CD4-positive, alpha-beta T cell (primary cell): ENCODE results near the gene RAB22A. TPM values are rescaled to one million over a fixed set of nuclear protein-coding genes. Genes with fewer than 3 reads are reported as not detected.

Experiments
- ATAC-seq: fragments of 200-7000 bp; cut with Tn5 transposase; one replicate; pipeline ENCODE4 v1.10.0; 2022; ENCODE audit warnings: mild to moderate bottlenecking; ENCODE audit not compliant: poor library complexity
- CTCF ChIA-PET: fragments of 350-600 bp; sonication (Branson Sonifier 250); formaldehyde crosslinking; loops from one replicate; lab custom pipeline; 2021; ENCODE audit warnings: antibody characterized with exemption, inconsistent platforms; lab: Charles Lee
- POLR2A ChIA-PET: fragments of 350-600 bp; sonication (Branson Sonifier 250); formaldehyde crosslinking; loops from one replicate; lab custom pipeline; 2021; ENCODE audit warnings: antibody characterized with exemption, inconsistent platforms; lab: Charles Lee
- DNase-seq, 14 experiments: peaks; one replicate each; pipeline ENCODE4 v3.0.0-alpha.2; 2013 to 2020; ENCODE audit warnings: mixed read lengths in 2 of 14
- H3K27ac ChIP-seq, 2 donors: one replicate each; pipeline versions ENCODE4 v1.5.1 to v1.7.0; 2013; ENCODE audit warnings: low read length in 2 of 2, low read depth in 1 of 2, mild to moderate bottlenecking in 1 of 2
- H3K27me3 ChIP-seq, 2 experiments: 1 replicate in 1 of 2; 2 replicates in 1 of 2; pipeline versions ENCODE4 v1.6.1 to v1.7.0; 2013; ENCODE audit warnings: low read length in 2 of 2, control low read depth in 1 of 2, mild to moderate bottlenecking in 1 of 2, moderate library complexity in 1 of 2; ENCODE audit not compliant: insufficient read depth in 2 of 2, control insufficient read depth in 1 of 2
- H3K36me3 ChIP-seq: one replicate; pipeline ENCODE4 v1.6.1; 2013; ENCODE audit warnings: low read length, control low read depth; ENCODE audit not compliant: insufficient read depth
- H3K4me1 ChIP-seq: one replicate; pipeline ENCODE4 v1.6.1; 2013; ENCODE audit warnings: low read length, control low read depth; ENCODE audit not compliant: insufficient read depth
- H3K4me3 ChIP-seq: one replicate; pipeline ENCODE4 v1.5.1; 2013; ENCODE audit warnings: mild to moderate bottlenecking, low read length, moderate library complexity
- H3K9me3 ChIP-seq, 2 experiments: 1 replicate in 1 of 2; 2 replicates in 1 of 2; pipeline versions ENCODE4 v1.6.1 to v1.7.0; 2013; ENCODE audit warnings: low read length in 2 of 2, mild to moderate bottlenecking in 2 of 2, control low read depth in 1 of 2, moderate library complexity in 1 of 2; ENCODE audit not compliant: control insufficient read depth in 1 of 2, insufficient read depth in 1 of 2
- H3K27ac Mint-ChIP-seq: one replicate; pipeline ENCODE4 v1.8.0; 2020; ENCODE audit warnings: mixed read lengths
- H3K27me3 Mint-ChIP-seq: one replicate; pipeline ENCODE4 v1.8.0; 2021; ENCODE audit warnings: mixed read lengths
- H3K36me3 Mint-ChIP-seq: one replicate; pipeline ENCODE4 v1.8.0; 2021; ENCODE audit warnings: low read depth, mixed read lengths
- H3K4me1 Mint-ChIP-seq: one replicate; pipeline ENCODE4 v1.8.0; 2021; ENCODE audit warnings: low read depth, mixed read lengths
- H3K4me3 Mint-ChIP-seq: one replicate; pipeline ENCODE4 v1.8.0; 2020; ENCODE audit warnings: mild to moderate bottlenecking, mixed read lengths
- H3K9me3 Mint-ChIP-seq: one replicate; pipeline ENCODE4 v1.8.0; 2020; ENCODE audit warnings: mixed read lengths
- CTCF ChIP-seq: fragments of 200-600 bp; IDR thresholded peaks from one replicate; pipeline ENCODE4 v1.8.0; 2022; ENCODE audit warnings: antibody characterized with exemption, mild to moderate bottlenecking
- intact Hi-C, 2 experiments: fragments of 100-400 bp; cut with DNase I in 1 of 2; cut with micrococcal nuclease in 1 of 2; formaldehyde crosslinking; loops; one replicate each; pipeline versions ENCODE4 v1.15.1 to v1.9.0; 2023 to 2025; cut with DNase I, micrococcal nuclease
- total RNA-seq, 174 experiments: library from RNA in 2 of 174; stranded (reverse) in 2 of 174; gene quantifications; one replicate each; pipeline ENCODE4 v1.2.3 and lab custom pipeline; 2021 to 2026

The RAB22A gene
- total RNA-seq, 2 experiments from 2014 or later = 16.5 to 17.2 TPM

DNA sequence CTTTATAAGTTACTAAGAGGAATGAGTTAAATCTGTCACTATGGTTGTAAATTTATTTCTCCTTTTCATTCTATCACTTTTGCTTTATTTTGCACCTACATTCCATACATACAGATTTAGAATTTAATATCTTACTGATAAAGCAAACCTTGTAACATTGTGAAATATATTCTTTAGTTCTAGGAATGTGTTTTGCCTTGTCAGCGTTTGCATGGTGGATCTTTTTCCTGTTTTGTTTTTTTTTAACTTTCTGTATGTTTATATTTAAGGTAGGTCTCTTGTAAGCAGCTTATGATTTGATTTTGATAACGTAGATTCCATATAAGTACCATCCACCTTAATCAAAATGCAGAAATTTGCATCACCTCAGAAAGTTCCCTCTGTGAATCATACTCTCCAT, 16.4 kb downstream of the RAB22A start:
- H3K27ac Mint-ChIP-seq = no peak overlapping the region

DNA sequence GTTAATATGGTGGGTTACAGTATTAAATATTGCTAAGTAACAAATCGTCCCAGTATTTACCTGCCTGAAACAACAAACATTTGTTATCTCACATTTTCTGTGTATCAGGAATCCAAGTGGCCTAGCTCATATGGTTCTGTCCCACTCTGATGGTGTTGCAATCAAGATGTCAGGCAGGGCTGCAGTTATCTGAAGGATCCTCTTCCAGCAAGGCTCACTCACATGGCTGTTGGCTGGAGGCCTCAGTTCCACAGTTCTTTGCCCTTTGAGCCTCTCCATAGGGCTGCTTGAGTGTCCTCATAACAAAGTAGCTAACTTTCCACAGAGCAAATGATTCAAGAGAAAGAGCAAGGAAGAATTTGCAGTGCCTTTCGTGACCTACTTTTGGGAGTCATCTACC, 17.7 kb downstream of the RAB22A start:
- ATAC-seq (no peak), DNase-seq (no peak)
- intact Hi-C loops = no loop called here
- TF ChIP-seq CTCF = no peak
- no peaks in the 10 kb centered on the region for H3K9me3 ChIP-seq
- H3K27me3 ChIP-seq = no peaks in the 10 kb centered on the region
- Mint-ChIP-seq H3K4me1 (peaks cover 72% of the 10 kb centered on the region), H3K27me3 (no peaks in the 10 kb centered on the region), H3K4me3 (no peak overlapping the region), H3K9me3 (no peaks in the 10 kb centered on the region), H3K27ac (no peak overlapping the region), H3K36me3 (peaks cover 23% of the 10 kb centered on the region)
- H3K4me1 ChIP-seq = peaks cover 6% of the 10 kb centered on the region
- no peak overlapping the region for H3K4me3 ChIP-seq
- no peak overlapping the region for H3K27ac ChIP-seq
- POLR2A ChIA-PET = no interaction called here
- CTCF ChIA-PET = no interaction called here
- H3K36me3 ChIP-seq = peaks cover 8% of the 10 kb centered on the region

More for the DNA sequence above, 16.4 kb downstream of the RAB22A start:
- no peak overlapping the region for H3K4me3 Mint-ChIP-seq
- Histone ChIP-seq H3K27me3 (no peaks in the 10 kb centered on the region), H3K4me3 (no peak overlapping the region), H3K9me3 (no peaks in the 10 kb centered on the region), H3K27ac (no peak overlapping the region), H3K36me3 (no peaks in the 10 kb centered on the region), H3K4me1 (peaks cover 10% of the 10 kb centered on the region)
- ChIA-PET POLR2A (no interaction called here), CTCF (interaction anchor here (0.6 kb wide), 1 partner anchor 45 kb away, joined by 6 read pairs; no protein-coding TSS in a partner anchor)
- H3K4me1 Mint-ChIP-seq = peaks cover 79% of the 10 kb centered on the region
- intact Hi-C loops = no loop called here
- no peak for TF ChIP-seq CTCF
- no peaks in the 10 kb centered on the region for H3K27me3 Mint-ChIP-seq
- H3K9me3 Mint-ChIP-seq = no peaks in the 10 kb centered on the region
- DNase-seq = no peak
- no peak for ATAC-seq
- peaks cover 18% of the 10 kb centered on the region for H3K36me3 Mint-ChIP-seq

- Histone ChIP-seq H3K27ac (no peak overlapping the region), H3K9me3 (no peaks in the 10 kb centered on the region), H3K4me1 (peaks cover 6% of the 10 kb centered on the region), H3K4me3 (no peak overlapping the region), H3K27me3 (no peaks in the 10 kb centered on the region), H3K36me3 (peaks cover 13% of the 10 kb centered on the region)
- ChIA-PET CTCF (no interaction called here), POLR2A (no interaction called here)
- TF ChIP-seq CTCF = no peak
- no peak overlapping the region for H3K27ac Mint-ChIP-seq
- DNase-seq (no peak), ATAC-seq (no peak)
- peaks cover 62% of the 10 kb centered on the region for H3K4me1 Mint-ChIP-seq
- H3K27me3 Mint-ChIP-seq = no peaks in the 10 kb centered on the region
- peaks cover 28% of the 10 kb centered on the region for H3K36me3 Mint-ChIP-seq
- no peak overlapping the region for H3K4me3 Mint-ChIP-seq
- intact Hi-C loops = no loop called here
- no peaks in the 10 kb centered on the region for H3K9me3 Mint-ChIP-seq
Observed at GRCh38 chr20:58328836-58329235, 19.3 kb downstream of the RAB22A start.
